G401 (cell line): Measurements from ENCODE around the gene NFYC. TPM values are rescaled to one million over a fixed set of nuclear protein-coding genes. Genes with fewer than 3 reads are reported as not detected.

Source experiments
- DNase-seq: peaks from one replicate; pipeline ENCODE4 v3.0.0-alpha.2; 2015; ENCODE audit warnings: low spot score
- in situ Hi-C: cut with HindIII; loops from 2 replicates; pipeline ENCODE4 v1.10.0; 2016; ENCODE audit warnings: low sequenced_read_pairs, mixed read lengths
- total RNA-seq: library from RNA; depleted of rRNA; stranded (reverse); fragments of >200 nt; shearing (Covaris generic); gene quantifications from 2 replicates; pipeline ENCODE4 v1.2.3, GENCODE V29; 2014

The NFYC gene
- total RNA-seq, 1 experiment from 2014 or later: 76.7 TPM

DNA sequence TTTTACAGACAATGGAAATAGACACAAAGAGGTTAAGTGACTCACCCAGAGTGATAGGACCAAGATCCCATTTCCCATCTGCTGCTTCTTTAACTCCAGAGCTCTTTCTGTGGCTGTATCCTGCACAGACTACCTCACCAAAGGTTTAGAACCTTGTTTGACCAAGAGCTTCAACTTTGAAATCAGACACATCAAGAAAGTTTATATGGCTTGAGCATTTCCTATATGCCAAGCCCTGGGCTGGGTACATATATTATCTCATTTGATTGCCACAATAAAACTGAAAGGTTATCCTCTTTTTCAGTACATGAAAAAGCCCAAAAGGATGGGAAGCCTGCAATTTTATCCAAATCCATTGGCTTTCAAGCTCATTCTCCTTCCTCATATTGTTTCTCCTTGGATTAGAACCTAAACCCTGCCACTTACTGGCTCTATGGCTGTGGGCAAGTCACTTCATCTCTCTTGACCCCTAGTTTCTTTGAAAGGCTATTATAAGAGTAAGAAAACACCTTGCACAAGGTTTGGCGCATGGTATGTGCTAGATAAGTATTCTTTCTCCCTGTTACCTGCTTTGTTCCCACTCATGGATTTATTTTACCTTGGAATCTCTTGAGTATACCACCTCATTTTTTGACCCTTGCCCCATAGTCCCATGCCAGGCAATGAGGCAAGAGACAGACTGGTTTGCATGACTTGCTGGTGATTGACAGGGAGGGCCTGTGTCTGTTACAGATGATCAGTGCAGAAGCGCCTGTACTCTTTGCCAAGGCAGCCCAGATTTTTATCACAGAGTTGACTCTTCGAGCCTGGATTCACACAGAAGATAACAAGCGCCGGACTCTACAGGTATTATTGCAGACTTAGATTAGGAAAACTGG is 57.6 kb downstream of the NFYC start:
- no peak for DNase-seq
- in situ Hi-C loops: no loop called here

- no peak for DNase-seq
- in situ Hi-C loops: no loop called here
Observed at GRCh38 chr1:40749817-40750216, 58.3 kb downstream of the NFYC start.

GRCh38 chr1:40750451-40750908 is 59.0 kb downstream of the NFYC start:
- no peak for DNase-seq
- in situ Hi-C loops: no loop called here

- DNase-seq: no peak
- in situ Hi-C loops: no loop called here
Observed at GRCh38 chr1:40751802-40752201, 60.3 kb downstream of the NFYC start.

DNA sequence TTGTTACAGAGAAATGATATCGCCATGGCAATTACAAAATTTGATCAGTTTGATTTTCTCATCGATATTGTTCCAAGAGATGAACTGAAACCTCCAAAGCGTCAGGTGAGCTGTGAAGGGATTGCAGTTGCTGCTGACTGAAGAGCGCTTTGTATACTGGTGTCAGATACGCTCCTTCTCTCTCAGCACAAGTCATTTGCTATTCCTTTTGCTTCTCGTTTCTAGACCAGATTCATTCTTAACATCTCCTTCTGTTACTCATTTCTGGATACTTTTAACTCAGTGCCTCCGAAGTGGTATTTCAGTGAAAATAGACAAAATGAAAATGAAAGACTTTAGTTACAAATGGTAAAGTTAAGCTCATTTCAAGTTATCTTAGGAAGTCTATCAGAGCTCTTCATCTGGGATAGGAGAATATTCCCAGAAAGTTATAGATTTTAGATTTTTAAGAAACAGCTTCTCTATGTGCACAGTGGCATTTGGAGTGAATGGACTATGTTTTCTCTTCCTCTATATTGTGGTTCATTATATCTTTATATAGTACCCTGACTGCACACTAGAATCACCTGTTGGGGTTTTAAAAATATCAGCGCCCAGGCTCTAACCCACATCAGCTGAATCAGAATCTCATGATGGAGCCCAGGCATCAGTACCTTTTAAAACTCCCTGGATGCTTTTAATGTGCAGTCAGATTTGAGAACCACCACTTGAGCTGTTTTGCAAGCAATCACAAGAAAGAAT is 61.8 kb downstream of the NFYC start:
- in situ Hi-C loops: no loop called here
- DNase-seq: no peak

- DNase-seq: no peak
- in situ Hi-C loops: no loop called here
Observed at GRCh38 chr1:40754201-40754600, 62.7 kb downstream of the NFYC start.

DNA sequence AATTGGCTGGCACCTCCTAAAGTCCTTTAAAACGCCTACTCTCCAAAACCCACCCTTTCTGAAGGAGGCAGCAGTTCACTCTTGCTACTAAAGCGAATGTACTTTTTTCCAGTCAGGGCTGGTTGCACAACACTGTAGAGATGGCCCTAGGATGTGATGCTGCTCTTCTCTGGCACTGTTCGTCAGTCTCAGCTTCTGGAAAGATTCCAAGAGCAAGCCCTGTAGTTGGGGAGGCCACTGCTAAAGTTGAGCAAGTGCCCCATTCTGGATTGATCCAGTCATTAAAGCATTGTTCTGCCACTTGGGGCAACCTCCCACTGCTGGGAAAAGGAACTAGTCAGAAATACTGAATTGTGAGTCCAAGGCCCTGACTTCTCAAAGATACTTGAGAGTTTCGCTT is 63.6 kb downstream of the NFYC start:
- DNase-seq: no peak
- in situ Hi-C loops: no loop called here

DNA sequence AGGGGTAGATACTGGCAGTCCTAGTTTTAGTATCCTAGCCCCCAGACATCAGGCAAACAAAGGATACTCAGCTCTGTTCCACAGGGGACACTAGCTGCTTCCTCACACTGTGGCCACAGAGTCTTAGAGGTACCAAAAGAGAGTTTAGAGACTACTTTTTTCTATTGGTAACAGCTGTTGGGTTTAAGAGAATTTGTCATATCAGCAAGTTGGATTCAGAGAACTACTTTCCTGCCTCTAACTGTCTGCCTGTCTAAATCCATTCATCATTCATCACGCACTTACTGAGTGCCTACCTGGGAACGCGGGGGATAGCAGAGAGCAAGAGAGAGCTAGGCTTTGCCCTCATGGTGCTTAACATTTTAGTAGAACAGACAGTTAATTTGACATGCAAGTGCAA is 65.0 kb downstream of the NFYC start:
- DNase-seq: no peak
- in situ Hi-C loops: no loop called here

DNA sequence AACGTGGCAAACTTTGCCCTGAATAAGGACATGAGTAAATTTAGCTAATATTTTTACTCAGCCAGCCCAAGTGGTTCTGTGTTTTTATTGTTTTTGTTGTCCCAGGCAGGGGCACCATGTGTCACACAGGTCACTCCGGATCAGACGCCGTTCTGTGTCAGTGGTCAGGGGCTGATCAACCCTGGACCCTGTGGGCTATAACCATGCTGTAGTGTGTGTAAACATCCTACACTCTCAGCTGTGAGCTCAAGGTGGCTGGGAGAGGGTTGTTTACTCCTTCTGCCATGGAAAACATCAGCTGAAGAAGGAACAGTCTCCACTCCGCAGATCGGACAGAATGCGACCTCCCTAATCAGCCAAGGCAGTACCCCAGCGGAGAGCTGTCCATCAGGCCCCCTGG is 65.6 kb downstream of the NFYC start:
- DNase-seq: no peak
- in situ Hi-C loops: no loop called here

- DNase-seq: no peak
- in situ Hi-C loops: no loop called here
Observed at GRCh38 chr1:40758004-40758403, 66.5 kb downstream of the NFYC start.

- DNase-seq: no peak
- in situ Hi-C loops: no loop called here
Observed at GRCh38 chr1:40758578-40759343, 67.3 kb downstream of the NFYC start.

DNA sequence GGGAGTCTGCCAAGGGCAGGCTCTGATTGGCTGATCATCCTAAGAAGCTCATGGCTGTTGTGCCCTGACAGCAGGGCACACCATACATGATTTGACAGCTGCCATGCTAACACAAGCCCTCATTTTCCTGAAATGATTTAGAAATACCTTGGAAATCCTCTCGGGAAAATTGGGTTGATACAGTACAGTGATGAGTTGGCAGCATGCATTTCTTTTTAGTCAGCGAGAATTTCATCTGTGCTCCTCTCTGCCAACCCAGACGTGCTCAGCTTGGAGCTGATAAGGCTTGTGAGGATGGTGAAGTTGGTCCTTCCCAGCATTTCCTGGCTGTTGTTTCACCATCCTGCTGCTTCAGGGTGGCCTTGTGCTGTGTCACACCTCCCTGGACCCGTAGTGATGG is 69.5 kb downstream of the NFYC start:
- DNase-seq: no peak
- in situ Hi-C loops: loop anchor here (10.0 kb wide), 1 partner anchor 156 kb away; no protein-coding TSS in a partner anchor

- in situ Hi-C loops: loop anchor here (10.0 kb wide), 1 partner anchor 158 kb away; no protein-coding TSS in a partner anchor
- DNase-seq: peak; percentile 79
Observed at GRCh38 chr1:40762144-40762923, 70.8 kb downstream of the NFYC start.

DNA sequence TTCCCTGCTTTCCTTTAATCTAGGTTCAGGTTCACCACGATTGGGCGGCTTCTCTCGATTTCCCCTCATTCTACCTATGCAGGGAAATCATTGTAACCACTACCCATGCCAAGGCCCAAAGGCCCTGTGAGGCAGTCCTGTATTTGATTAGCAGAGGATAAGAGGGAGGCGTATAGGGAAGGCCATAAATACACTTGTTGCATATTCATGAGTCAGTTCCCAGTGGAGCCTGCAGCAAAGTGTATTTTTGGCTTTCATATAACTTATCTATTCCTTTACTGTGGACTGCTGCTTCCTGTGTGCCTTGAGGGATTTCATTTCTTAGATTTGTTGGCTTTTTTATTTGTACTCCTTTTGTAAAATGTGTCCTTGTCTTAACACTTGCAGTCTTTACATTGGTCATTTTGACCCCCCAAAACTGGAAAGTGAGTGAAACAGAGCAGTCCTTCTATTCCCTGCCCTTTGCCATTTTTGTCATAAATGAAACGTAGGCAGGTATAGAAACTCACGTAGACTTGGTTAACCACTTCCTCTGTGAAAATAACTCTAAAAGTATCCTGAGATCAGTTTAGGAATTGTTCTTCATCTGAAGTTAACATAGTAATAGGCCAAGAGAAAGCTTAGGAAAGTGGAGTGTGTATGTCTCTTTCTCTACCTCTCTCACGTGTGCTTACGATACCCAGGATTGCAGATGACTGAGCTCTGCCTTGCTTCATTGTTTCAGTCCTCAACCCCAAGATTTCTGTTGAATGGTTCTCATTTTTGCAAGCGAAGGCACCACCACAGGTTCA is 72.4 kb downstream of the NFYC start:
- in situ Hi-C loops: loop anchor here (10.0 kb wide), 1 partner anchor 159 kb away; no protein-coding TSS in a partner anchor

GRCh38 chr1:40764981-40765380 is 73.5 kb downstream of the NFYC start:
- in situ Hi-C loops: loop anchor here (5.0 to 10.0 kb wide), 2 partner anchors 87 to 160 kb away; no protein-coding TSS in a partner anchor
- DNase-seq: no peak

More for the DNA sequence above, 72.4 kb downstream of the NFYC start:
- DNase-seq: no peak

- in situ Hi-C loops: loop anchor here (5.0 to 10.0 kb wide), 2 partner anchors 86 to 161 kb away; no protein-coding TSS in a partner anchor
- DNase-seq: no peak
Observed at GRCh38 chr1:40766017-40766416, 74.5 kb downstream of the NFYC start.

GRCh38 chr1:40766560-40766959 is 75.1 kb downstream of the NFYC start:
- DNase-seq: no peak
- in situ Hi-C loops: loop anchor here (5.0 to 10.0 kb wide), 2 partner anchors 86 to 162 kb away; no protein-coding TSS in a partner anchor
